Stimulated activated CD8-positive, alpha-beta memory T cell treated with anti-CD3 and anti-CD28 coated beads, Interleukin-15, amount 100 ng/mL, for 1 hour (primary cell): ENCODE measurements around the gene CLEC16A.
A peak's percentile ranks its signal among the peaks of the same experiment; 100 is the strongest.

Source experiments
- DNase-seq: peaks from one replicate; pipeline ENCODE4 v3.0.0-alpha.2; 2020; ENCODE audit warnings: low read depth

CLEC16A gene

GRCh38 chr16:11016524-11016988 lies 72.2 kb downstream of the CLEC16A start:
- no peak for DNase-seq

- DNase-seq, result peak; percentile 19
Measured at GRCh38 chr16:11016993-11017392, 72.6 kb downstream of the CLEC16A start.

GRCh38 chr16:11017499-11017898 lies 73.1 kb downstream of the CLEC16A start:
- DNase-seq, result no peak

- no peak for DNase-seq
Measured at GRCh38 chr16:11020388-11020787, 76.0 kb downstream of the CLEC16A start.

- DNase-seq, result no peak
Measured at GRCh38 chr16:11020792-11021551, 76.6 kb downstream of the CLEC16A start.

GRCh38 chr16:11022002-11022401 lies 77.6 kb downstream of the CLEC16A start:
- DNase-seq, result no peak

- DNase-seq, result no peak
Measured at GRCh38 chr16:11023262-11024039, 79.1 kb downstream of the CLEC16A start.

GRCh38 chr16:11024333-11025053 lies 80.1 kb downstream of the CLEC16A start:
- DNase-seq, result no peak

GRCh38 chr16:11025120-11025531 lies 80.8 kb downstream of the CLEC16A start:
- no peak for DNase-seq

GRCh38 chr16:11029948-11030347 lies 85.6 kb downstream of the CLEC16A start:
- DNase-seq, result no peak

- DNase-seq, result no peak
Measured at GRCh38 chr16:11030990-11031510, 86.7 kb downstream of the CLEC16A start.

GRCh38 chr16:11032000-11032921 lies 87.9 kb downstream of the CLEC16A start:
- no peak for DNase-seq

GRCh38 chr16:11032922-11033291 lies 88.5 kb downstream of the CLEC16A start:
- no peak for DNase-seq

GRCh38 chr16:11033629-11034420 lies 89.5 kb downstream of the CLEC16A start:
- DNase-seq, result no peak

GRCh38 chr16:11034481-11034931 lies 90.1 kb downstream of the CLEC16A start:
- no peak for DNase-seq

GRCh38 chr16:11035096-11035495 lies 90.7 kb downstream of the CLEC16A start:
- no peak for DNase-seq

GRCh38 chr16:11036040-11036439 lies 91.7 kb downstream of the CLEC16A start:
- DNase-seq, result no peak

- no peak for DNase-seq
Measured at GRCh38 chr16:11036868-11037410, 92.6 kb downstream of the CLEC16A start.

GRCh38 chr16:11038305-11038704 lies 93.9 kb downstream of the CLEC16A start:
- DNase-seq, result no peak

GRCh38 chr16:11038777-11039176 lies 94.4 kb downstream of the CLEC16A start:
- no peak for DNase-seq
